ENCODE measurements around the gene PLCD4.

- TF ChIP-seq POLR2AphosphoS5 (IDR thresholded peaks at IDR 0.05; ENCODE audit: low read depth, low read length): no peak
- TF ChIP-seq TAF1 (IDR thresholded peaks at IDR 0.05; ENCODE audit: borderline replicate concordance, low read depth, low read length): no peak
These were observed 55.1 kb downstream of the PLCD4 start for GRCh38 chr2:218662827-218663226.

Data from GM12892 (cell line).